GM12872 (cell line): ENCODE results near the gene ACIN1.

Source experiments
- CTCF ChIP-seq: IDR thresholded peaks from 3 replicates; pipeline ENCODE4 v1.5.1; 2011; ENCODE audit warnings: low read depth, mild to moderate bottlenecking, low read length, moderate library complexity; ENCODE audit not compliant: insufficient read depth

The ACIN1 gene

GRCh38 chr14:23080474-23080873 is 14.5 kb downstream of the ACIN1 start:
- TF ChIP-seq CTCF = no peak

- TF ChIP-seq CTCF = no peak
These were observed 15.2 kb downstream of the ACIN1 start for GRCh38 chr14:23079716-23080115.

GRCh38 chr14:23078692-23079116 is 16.2 kb downstream of the ACIN1 start:
- no peak for TF ChIP-seq CTCF

- no peak for TF ChIP-seq CTCF
These were observed 17.0 kb downstream of the ACIN1 start for GRCh38 chr14:23077962-23078361.

GRCh38 chr14:23076785-23077408 is 18.0 kb downstream of the ACIN1 start:
- TF ChIP-seq CTCF = peak; percentile 63

- no peak for TF ChIP-seq CTCF
These were observed 20.0 kb downstream of the ACIN1 start for GRCh38 chr14:23074906-23075305.

GRCh38 chr14:23071921-23072539 is 22.9 kb downstream of the ACIN1 start:
- TF ChIP-seq CTCF = no peak
